HEK293 (cell line): ENCODE measurements around the gene MTCL3.

Experiments
- CTCF ChIP-seq: fragments of 450-650 bp; formaldehyde crosslinking; IDR thresholded peaks from 2 replicates; pipeline ENCODE4 v1.5.1; 2016; ENCODE audit warnings: missing biosample characterization, missing genetic modification characterization
- REST ChIP-seq: fragments of 450-650 bp; formaldehyde crosslinking; IDR thresholded peaks from 2 replicates; pipeline ENCODE4 v1.5.1; 2016; ENCODE audit warnings: missing biosample characterization, missing genetic modification characterization
- YY1 ChIP-seq: fragments of 450-650 bp; formaldehyde crosslinking; IDR thresholded peaks from 2 replicates; pipeline ENCODE4 v1.5.1; 2018; ENCODE audit warnings: missing biosample characterization, missing genetic modification characterization
- ZNF23 ChIP-seq: fragments of 450-650 bp; formaldehyde crosslinking; IDR thresholded peaks from 2 replicates; pipeline ENCODE4 v1.5.1; 2016; ENCODE audit warnings: missing biosample characterization, missing genetic modification characterization, borderline replicate concordance
- ZNF416 ChIP-seq: fragments of 450-650 bp; formaldehyde crosslinking; IDR thresholded peaks from 2 replicates; pipeline ENCODE4 v1.5.1; 2016; ENCODE audit warnings: missing biosample characterization, missing genetic modification characterization
- ZNF521 ChIP-seq: fragments of 450-650 bp; formaldehyde crosslinking; IDR thresholded peaks from 2 replicates; pipeline ENCODE4 v1.5.1; 2017; ENCODE audit warnings: missing biosample characterization, mild to moderate bottlenecking, missing genetic modification characterization
- ZNF544 ChIP-seq: fragments of 450-650 bp; formaldehyde crosslinking; IDR thresholded peaks from 2 replicates; pipeline ENCODE4 v1.5.0; 2017; ENCODE audit warnings: missing biosample characterization, missing genetic modification characterization
- ZNF610 ChIP-seq: fragments of 450-650 bp; formaldehyde crosslinking; IDR thresholded peaks from 2 replicates; pipeline ENCODE4 v1.5.1; 2016; ENCODE audit warnings: missing biosample characterization, missing genetic modification characterization, borderline replicate concordance

- TF ChIP-seq ZNF521 (no peak), CTCF (tag by site-specific recombination) (no peak), ZNF416 (tag by site-specific recombination) (no peak), ZNF23 (no peak), YY1 (no peak), ZNF610 (tag by site-specific recombination) (no peak), ZNF544 (tag by site-specific recombination) (no peak), REST (tag by site-specific recombination) (no peak)
Measured at GRCh38 chr6:127496471-127496870, 22.7 kb downstream of the MTCL3 start.
